ENCODE data around the gene TMEM121. TPM values are rescaled to one million over a fixed set of nuclear protein-coding genes. Genes with fewer than 3 reads are reported as not detected.
"Not testable (repeated sequence)": the region's sequence is repeated elsewhere in the genome, so short reads cannot be mapped to it uniquely, and the experiment has no call there.

TMEM121 gene
- polyA plus RNA-seq, 3 donors = 0.08 to 0.11 TPM; not detected in 1

DNA sequence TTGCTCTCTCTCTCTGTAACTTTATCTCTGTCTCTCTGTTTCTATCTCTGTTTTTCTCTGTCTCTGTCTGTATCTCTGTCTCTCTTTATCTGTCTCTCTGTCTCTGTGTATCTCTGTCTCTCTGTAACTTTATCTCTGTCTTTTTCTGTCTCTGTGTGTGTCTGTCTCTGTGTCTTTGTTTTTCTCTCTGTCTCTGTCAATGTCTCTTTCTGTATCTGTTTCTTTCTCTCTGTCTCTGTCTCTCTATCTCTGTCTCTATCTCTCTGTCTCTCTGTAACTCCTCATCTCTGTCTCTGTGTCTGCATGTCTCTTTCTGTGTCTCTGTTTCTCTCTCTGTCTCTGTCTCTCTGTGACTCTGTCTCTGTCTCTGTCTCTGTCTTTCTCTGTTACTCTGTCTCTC, 51.7 kb downstream of the TMEM121 start:
- Mint-ChIP-seq H3K27ac (peak overlapping the region in 1 of 7 donors; percentile 29), H3K4me3 (no peak overlapping the region), H3K9me3 (peaks cover 0 to 5% (median 4%) of the 10 kb centered on the region in 7 donors), H3K27me3 (ENCODE audit: low read depth in 3 of 3) (peaks cover 2 to 3% (median 2%) of the 10 kb centered on the region in 3 donors), H3K36me3 (no peaks in the 10 kb centered on the region), H3K4me1 (no peaks in the 10 kb centered on the region)
- Histone ChIP-seq H3K79me2 (ENCODE audit: insufficient read depth, low read length) (no peaks in the 10 kb centered on the region), H3K9ac (ENCODE audit: insufficient read depth, low read length, poor library complexity, severe bottlenecking) (no peak overlapping the region), H3K4me1 (ENCODE audit: control insufficient read depth in 1 of 2, insufficient read depth in 2 of 2, low read length in 2 of 2) (no peaks in the 10 kb centered on the region), H3K27me3 (ENCODE audit: control insufficient read depth in 2 of 2, insufficient read depth in 2 of 2, low read length in 2 of 2) (no peaks in the 10 kb centered on the region), H3K9me3 (replicated peaks in 1 of 2; ENCODE audit: control insufficient read depth in 1 of 2, insufficient read depth in 1 of 2, low read length in 2 of 2) (peaks cover 0 to 4% of the 10 kb centered on the region in 2 donors), H3K27ac (ENCODE audit: low read depth in 1 of 2, low read length in 2 of 2) (no peak overlapping the region), H4K20me1 (ENCODE audit: insufficient read depth, low read length) (no peaks in the 10 kb centered on the region), H3K4me3 (replicated peaks in 1 of 3; ENCODE audit: low read depth in 2 of 3, low read length in 3 of 3) (no peak overlapping the region), H3K4me2 (replicated peaks; ENCODE audit: extremely low read depth, low read length, poor library complexity, severe bottlenecking) (no peak overlapping the region), H2AFZ (ENCODE audit: insufficient read depth, low read depth, low read length, poor library complexity, severe bottlenecking) (no peak overlapping the region), H3K36me3 (replicated peaks in 1 of 2; ENCODE audit: control insufficient read depth in 1 of 2, insufficient read depth in 2 of 2, low read length in 2 of 2) (no peaks in the 10 kb centered on the region)
- DNase-seq = no peak
- intact Hi-C loops (cut with micrococcal nuclease) = no loop called here
- TF ChIP-seq, protein P1, sequence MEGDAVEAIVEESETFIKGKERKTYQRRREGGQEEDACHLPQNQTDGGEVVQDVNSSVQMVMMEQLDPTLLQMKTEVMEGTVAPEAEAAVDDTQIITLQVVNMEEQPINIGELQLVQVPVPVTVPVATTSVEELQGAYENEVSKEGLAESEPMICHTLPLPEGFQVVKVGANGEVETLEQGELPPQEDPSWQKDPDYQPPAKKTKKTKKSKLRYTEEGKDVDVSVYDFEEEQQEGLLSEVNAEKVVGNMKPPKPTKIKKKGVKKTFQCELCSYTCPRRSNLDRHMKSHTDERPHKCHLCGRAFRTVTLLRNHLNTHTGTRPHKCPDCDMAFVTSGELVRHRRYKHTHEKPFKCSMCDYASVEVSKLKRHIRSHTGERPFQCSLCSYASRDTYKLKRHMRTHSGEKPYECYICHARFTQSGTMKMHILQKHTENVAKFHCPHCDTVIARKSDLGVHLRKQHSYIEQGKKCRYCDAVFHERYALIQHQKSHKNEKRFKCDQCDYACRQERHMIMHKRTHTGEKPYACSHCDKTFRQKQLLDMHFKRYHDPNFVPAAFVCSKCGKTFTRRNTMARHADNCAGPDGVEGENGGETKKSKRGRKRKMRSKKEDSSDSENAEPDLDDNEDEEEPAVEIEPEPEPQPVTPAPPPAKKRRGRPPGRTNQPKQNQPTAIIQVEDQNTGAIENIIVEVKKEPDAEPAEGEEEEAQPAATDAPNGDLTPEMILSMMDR (IDR thresholded peaks at IDR 0.05) = no peak

DNA sequence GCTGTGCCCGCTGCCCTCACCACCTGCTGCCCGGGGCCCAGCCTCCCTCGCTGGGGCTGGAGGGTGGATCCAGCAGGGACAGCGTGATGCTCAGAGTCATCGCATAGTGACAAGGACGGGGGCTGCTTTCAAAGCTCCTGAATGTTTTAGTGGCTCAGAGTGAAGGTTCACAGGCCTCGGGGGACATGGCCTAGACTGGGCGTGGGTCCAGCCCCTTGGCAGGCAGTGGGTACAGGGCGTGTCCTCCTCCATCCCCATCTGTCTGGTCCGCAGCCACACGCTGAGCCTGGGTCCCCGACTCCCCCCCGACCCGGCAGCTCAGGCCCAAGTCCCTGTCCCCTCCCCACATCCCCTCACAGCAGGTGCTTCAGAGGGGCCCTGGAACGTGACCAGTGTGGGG, 52.8 kb downstream of the TMEM121 start:
- intact Hi-C loops (cut with micrococcal nuclease); H3K79me2 ChIP-seq (ENCODE audit: insufficient read depth, low read length); H3K9ac ChIP-seq (ENCODE audit: insufficient read depth, low read length, poor library complexity, severe bottlenecking); H3K27me3 ChIP-seq (ENCODE audit: control insufficient read depth in 2 of 2, insufficient read depth in 2 of 2, low read length in 2 of 2); H2AFZ ChIP-seq (ENCODE audit: insufficient read depth, low read depth, low read length, poor library complexity, severe bottlenecking); H3K9me3 ChIP-seq (replicated peaks in 1 of 2; ENCODE audit: control insufficient read depth in 1 of 2, insufficient read depth in 1 of 2, low read length in 2 of 2); H3K27ac Mint-ChIP-seq; H3K4me1 ChIP-seq (ENCODE audit: control insufficient read depth in 1 of 2, insufficient read depth in 2 of 2, low read length in 2 of 2); H3K9me3 Mint-ChIP-seq; H3K36me3 ChIP-seq (replicated peaks in 1 of 2; ENCODE audit: control insufficient read depth in 1 of 2, insufficient read depth in 2 of 2, low read length in 2 of 2); H4K20me1 ChIP-seq (ENCODE audit: insufficient read depth, low read length); H3K4me2 ChIP-seq (replicated peaks; ENCODE audit: extremely low read depth, low read length, poor library complexity, severe bottlenecking); H3K4me3 Mint-ChIP-seq; H3K4me3 ChIP-seq (replicated peaks in 1 of 3; ENCODE audit: low read depth in 2 of 3, low read length in 3 of 3); DNase-seq; H3K36me3 Mint-ChIP-seq; H3K4me1 Mint-ChIP-seq; H3K27me3 Mint-ChIP-seq (ENCODE audit: low read depth in 3 of 3); H3K27ac ChIP-seq (ENCODE audit: low read depth in 1 of 2, low read length in 2 of 2): not testable (repeated sequence)
- no CpG with 5 or more reads among the region's 15 CpGs for WGBS (ENCODE audit: insufficient coverage)

Other genes with a start within 250 kb of the TMEM121 start
- gene BRF1, start 225.6 kb upstream of the TMEM121 start, polyA plus RNA-seq = 10 to 100 TPM in 1 of 3 donors, 1 to 10 TPM in 2; 2.3 to 20.5 (median 2.5) TPM
- 10 to 100 TPM in 1 of 3 donors, 1 to 10 TPM in 2; 3.1 to 87.0 (median 3.7) TPM for gene PACS2, start 211.8 kb upstream of the TMEM121 start, polyA plus RNA-seq
- 1 to 10 TPM in 1 of 3 donors, under 1 TPM in 2; 0.52 to 2.2 (median 0.57) TPM for gene TEX22, start 128.0 kb upstream of the TMEM121 start, polyA plus RNA-seq
- gene MTA1, start 106.8 kb upstream of the TMEM121 start, polyA plus RNA-seq = 100 to 1,000 TPM in 1 of 3 donors, 1 to 10 TPM in 1, under 1 TPM in 1; 0.91 to 102 (median 2.0) TPM
- 1 to 10 TPM; 2.1 to 4.0 (median 3.3) TPM for gene CRIP2, start 51.8 kb upstream of the TMEM121 start, polyA plus RNA-seq
- gene CRIP1, start 39.7 kb upstream of the TMEM121 start, polyA plus RNA-seq = 1,000 to 10,000 TPM in 2 of 3 donors, 100 to 1,000 TPM in 1; 688 to 2,084 (median 1,032) TPM
- 10 to 100 TPM in 1 of 3 donors, 1 to 10 TPM in 2; 7.8 to 23.4 (median 9.0) TPM for gene TEDC1, start 35.3 kb upstream of the TMEM121 start, polyA plus RNA-seq

All from CD14-positive monocyte (primary cell).